Measurements from ENCODE around the gene TWIST2.

Gene TWIST2

DNA sequence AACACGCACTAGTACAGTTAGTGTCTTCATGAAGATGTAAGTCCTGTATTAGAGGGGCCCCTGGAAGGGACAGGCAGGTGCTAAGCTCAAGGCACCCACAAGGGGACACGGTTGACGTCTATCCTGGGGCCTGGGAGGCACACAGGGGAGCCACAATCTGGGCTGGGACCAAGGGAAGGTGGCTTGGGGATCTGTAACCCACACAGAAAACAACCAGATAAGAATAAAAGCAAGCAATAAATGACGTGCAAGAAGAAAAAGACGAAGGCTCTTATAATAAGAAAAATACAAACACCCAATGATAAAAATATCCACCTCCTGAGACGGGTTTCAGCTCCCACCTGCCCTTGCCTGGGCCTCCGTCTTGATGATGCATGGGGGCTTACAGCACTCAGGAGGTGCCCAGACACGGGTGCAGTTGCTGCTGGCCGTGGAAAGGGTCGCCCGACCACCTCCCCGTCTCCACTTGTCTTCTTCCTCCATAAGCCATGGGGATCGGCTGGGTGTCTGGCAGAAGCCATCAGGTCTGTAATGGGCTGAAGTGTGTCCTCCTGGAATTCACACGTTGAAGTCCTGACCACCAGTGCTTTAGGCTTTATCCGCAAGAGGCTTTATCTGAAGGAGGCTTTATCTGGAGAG lies 73.9 kb downstream of the TWIST2 start:
- DNase-seq = no peak

DNA sequence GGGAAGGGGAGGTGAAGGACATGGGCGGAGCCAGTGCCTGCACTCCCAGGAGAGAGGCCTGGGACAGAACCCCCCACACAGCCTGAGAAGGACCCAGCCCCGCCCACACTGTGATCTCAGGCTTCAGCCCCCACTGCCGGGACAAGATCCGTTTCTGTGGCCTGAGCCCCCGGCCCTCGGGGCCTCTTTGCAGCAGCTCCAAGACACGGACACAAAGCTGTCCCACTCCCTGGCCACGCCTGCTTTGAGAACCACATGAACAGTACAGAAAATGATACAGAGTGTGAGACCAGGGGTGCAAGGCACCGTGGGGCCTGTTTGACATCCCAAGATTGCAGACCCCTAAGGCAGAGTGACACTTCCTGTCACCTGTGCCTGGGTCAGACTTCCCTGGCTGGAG lies 74.5 kb downstream of the TWIST2 start:
- no peak for DNase-seq

DNA sequence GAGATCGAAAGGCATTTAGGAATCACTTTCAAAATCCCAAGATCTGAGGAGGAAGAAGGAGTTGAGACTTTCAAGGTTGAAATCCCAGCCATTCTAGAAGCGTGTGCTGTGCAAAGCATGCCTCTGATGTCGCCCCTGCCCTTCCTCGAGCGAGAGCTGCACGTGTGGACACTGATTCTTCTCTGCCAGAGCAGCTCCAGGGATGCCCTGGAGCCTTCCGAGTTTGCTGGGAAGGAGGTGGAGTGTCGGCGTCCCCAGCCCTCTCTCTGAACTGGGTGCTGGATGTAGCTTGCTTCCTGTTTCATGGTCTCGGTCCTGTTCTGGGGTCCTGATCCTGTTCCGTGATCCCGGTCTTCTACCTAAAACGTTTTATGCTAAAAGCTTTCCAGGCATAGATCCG lies 76.1 kb downstream of the TWIST2 start:
- DNase-seq = no peak

DNA sequence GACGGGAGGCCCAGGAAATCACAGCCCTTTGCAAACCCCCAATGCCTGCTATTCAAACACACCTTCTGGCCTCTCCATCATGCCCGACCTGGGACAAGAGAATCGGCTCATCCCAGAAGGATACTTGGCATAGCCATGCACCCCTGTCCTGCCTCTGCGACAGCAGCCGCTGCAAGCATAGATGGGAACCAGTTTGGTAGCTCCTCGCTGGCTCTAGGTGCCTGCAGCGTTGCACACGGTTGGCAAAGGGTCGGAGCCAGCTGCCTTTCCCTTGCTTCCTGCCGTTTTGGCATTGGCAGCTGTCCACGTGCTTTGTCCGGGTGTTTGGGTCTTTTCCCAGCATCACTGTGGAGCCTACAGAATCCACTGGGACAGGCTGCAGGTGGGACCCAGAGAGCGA lies 76.9 kb downstream of the TWIST2 start:
- no peak for DNase-seq

- DNase-seq = no peak
These were observed 77.4 kb downstream of the TWIST2 start for GRCh38 chr2:238925281-238925680.

GRCh38 chr2:238925816-238926521 lies 78.1 kb downstream of the TWIST2 start:
- no peak for DNase-seq

- no peak for DNase-seq
These were observed 79.1 kb downstream of the TWIST2 start for GRCh38 chr2:238926761-238927611.

DNA sequence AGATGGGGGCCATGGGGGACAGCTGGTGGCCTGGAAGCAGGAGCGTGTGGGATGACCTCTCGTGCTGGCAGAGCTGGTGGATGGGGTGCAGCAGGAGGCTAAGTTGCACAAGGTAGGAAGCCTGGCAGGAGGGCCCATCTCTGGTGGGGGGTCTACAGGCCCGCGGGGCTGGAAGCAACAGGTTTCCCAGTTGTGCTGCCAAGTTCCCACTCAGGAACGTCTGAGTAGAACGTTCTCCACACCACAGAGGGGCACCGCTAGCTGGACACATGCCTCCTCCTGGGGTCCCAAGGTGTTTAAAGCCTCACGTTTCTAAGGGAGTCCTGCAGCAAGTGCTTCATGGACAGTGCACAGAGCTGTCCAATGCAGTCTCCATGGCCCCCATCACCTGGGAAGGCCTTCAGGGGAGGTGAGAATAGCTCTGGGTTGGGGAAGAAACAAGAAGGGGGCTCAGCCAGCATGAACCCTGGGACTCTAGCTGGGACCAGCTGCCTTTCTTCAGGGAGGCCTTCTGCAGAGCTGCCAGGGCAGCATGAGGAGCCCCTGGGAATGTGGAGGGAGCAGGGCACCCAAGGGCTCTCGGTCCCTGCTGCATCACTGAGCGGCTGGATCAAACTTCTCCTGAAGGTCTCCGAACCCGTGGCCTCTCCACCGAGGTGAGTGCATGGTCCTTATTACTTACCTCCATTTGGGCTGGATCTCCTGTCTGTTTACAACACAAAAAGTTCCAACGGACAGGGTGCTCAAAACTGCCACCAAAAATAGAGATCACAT lies 80.0 kb downstream of the TWIST2 start:
- DNase-seq = no peak

DNA sequence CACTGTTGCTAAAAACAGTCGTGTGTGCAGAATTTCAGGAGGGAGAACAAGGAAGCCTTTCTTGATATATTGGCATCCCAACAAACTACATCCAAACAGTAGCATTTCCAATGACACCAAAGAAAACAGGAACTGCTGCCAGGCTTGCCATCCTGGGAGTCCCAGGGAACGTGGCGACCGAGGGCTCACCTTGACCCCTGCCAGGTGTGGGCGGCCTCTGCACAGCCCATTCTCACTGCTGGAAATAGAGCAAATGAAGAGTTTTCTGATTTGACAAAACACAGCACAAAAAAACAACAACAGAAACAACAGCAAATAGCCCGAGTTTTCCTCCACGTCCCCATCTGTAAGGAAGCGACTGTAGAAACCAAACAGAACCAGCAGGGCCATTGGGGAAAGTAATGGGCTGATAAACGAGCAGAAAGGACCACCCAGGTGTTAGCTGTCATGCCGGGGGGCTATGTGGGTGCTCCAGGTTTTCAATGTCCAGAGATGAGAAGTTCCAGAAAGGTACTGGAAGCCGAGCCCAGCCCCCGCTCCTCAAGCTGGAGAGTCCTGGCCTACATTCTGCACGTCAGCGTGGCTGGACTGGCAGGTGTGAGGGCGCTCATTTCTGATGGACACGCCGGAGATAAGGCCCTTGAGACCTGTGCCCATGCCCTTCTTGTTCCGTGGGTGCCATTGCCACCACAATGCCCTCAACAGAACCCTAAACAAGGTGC lies 80.8 kb downstream of the TWIST2 start:
- no peak for DNase-seq

DNA sequence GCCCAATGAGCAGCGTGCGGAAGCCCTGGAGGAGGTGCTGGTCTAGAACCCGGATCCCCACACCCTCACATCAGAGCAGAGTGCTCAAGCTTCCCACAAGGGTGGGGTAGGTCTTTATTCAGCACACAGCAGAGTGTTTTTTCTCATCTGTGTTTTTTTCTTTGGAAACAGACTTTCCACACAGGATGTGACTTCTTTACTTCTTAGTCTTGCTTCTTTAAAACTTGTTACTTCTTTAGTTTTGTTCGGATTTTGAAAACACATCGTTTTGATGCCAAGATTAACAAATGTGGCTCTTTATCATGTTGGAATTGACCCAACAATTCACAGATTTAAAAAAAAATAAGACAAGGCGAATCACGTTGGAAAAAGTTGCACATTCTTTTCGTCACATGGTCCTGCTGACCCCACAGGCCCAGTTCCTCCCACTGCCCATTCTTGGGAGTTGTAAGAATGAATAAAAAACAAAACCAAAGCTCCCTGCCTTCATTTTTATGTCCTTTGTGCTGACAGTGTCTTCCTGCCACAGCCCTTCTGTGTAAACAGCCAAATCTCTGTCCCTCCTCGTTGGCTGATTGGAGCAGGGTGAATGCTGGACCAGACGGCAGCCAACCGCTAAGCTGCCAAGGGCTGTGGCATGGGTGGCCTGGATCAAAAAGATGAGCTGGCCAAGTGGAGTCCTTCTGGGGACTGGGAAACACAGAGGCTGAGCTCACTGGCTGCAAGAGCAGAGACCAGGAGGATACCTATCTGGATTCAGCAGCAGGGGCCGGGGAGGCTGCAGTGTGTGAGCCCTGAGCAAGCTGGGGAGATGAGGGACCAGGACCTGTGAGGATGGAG lies 81.6 kb downstream of the TWIST2 start:
- no peak for DNase-seq

DNA sequence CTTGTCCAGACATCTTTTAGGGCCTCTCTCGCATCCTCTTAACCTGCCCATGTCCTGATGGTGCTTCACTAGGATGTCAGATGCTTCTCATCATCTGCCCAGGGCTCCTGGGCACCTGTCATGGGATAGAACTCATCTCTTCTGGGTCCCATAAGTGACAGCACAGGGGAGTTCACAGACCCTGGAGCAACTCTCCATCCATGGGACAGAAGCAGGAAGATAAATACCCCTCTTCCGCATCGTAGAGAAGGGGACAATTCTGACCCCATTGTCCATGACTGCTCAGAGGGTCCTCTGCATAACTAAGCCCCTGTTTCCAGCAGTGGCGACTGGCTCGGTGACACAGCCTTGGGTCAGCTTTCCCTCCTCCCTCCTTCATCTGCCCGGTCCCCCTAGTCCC lies 82.3 kb downstream of the TWIST2 start:
- no peak for DNase-seq

DNA sequence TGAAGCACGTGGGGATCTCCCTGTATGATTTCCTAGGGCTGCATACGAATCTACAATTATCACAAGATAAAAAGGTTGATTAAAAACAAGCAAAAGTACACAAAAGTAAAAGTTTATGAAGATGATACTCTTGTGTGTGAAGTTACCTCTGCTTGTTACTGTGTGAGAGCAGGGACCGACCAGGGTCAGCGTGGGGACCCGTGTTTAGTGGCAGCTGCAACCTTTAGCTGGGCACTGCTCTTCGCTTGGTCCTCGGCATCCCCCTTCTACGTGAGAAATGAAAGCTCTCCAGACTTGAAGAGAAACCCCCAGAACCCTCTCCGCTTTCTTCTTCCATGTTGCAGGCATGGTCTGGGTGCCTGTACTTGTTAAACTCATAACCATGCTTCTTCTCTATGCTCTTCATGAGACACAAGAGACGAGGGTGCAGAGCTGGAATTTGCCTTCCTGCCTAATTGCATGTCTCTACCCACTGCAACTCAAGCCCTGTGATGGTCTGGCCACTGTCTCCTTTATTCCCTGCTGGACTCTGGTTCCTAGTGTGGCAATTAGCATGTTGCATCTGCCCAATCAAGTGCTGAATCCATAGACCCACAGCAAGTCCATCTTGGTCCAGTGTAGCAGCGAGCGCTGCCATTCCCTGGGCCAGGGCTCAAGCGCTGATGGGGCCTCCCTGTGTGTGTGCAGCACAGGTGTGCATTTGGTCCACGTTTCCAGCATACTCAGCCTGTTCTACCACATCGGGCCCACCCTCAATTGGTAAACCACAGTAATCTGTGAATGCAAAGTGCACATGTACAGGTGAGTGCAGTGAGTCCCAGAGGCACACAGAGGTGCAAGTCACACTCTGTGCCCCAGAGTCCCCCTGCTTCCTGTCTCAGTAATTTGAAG lies 88.5 kb downstream of the TWIST2 start:
- DNase-seq = no peak

- DNase-seq = no peak
These were observed 90.1 kb downstream of the TWIST2 start for GRCh38 chr2:238938003-238938400.

- no peak for DNase-seq
These were observed 90.6 kb downstream of the TWIST2 start for GRCh38 chr2:238938401-238939055.

DNA sequence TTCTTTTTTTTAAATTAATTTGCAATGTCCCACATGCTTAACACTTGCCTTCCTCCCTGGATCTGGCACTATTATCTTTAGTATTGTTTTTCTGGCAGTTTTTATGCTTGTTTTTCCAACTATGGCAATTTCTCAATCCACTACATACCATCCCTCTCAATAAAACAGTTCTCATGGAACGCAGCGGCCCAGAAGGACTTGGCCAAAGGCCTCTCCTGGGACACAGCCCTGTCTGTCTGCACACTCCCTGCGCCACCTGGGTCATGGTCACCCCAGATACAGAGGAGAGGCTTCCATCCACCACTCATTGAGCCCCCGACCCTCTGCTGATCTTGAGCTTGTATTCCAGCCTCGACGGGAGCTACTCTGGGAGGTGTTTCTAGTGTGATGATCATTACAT lies 91.2 kb downstream of the TWIST2 start:
- DNase-seq = no peak

DNA sequence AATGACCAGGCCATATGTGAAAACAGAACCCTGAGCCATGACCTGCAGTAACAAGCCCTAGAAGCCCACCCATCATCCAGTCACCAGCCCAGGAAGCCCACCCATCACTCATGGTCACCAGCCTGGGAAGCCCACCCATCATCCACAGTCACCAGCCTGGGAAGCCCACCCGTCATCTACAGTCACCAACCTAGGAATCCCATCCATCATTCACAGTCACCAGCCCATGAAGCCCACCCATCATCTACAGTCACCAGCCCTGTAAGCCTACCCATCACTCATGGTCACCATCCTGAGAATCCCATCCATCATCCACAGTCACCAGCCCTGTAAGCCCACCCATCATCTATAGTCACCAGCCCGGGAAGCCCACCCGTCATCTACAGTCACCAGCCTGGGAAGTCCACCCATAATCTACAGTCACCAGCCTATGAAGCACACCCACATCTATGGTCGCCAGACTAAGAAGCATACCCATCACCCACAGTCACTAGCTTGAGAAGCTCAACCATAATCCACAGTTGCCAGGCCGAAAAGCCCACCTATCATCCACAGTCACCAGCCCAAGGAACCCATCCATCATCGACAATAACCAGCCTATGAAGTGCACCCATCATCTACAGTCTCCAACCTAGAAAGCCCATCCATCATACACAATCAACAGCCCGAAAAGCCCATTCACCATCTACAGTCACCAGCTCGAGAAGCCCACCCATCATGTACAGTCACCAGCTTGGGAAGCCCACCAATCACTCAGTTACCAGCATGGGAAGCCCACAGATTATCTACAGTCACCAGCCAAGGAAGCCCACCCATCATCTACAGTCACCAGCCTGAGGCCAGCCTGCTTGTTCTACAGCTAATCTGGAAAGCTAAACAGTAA lies 91.9 kb downstream of the TWIST2 start:
- DNase-seq = no peak

DNA sequence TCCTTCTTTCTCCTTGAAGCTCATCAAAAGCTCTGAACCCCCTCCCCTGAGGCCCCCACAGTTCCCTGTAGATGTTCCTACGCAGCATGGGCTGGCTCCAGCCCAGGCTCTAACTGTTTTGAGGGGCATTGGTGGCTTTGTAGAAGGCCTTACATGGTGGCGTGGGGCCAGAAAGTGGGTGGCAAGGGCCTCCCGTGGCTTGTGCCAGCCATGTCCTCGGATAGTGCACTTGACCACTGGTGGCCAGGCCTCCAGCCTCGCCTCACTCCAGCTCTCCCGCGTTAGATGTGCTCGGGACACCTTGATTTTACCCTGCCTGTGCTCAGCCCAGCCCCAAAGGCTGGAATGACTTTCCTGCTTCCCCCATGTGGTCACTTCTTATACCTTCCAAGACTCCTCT lies 92.9 kb downstream of the TWIST2 start:
- DNase-seq = no peak

- DNase-seq = no peak
These were observed 93.4 kb downstream of the TWIST2 start for GRCh38 chr2:238941262-238941792.
